Measurements from ENCODE around the gene PTX4. TPM values are rescaled to one million over a fixed set of nuclear protein-coding genes. Genes with fewer than 3 reads are reported as not detected.

Gene PTX4
- total RNA-seq, 1 donor from 2014 or later, result not detected

GRCh38 chr16:1492082-1492922 lies 3.6 kb upstream of the PTX4 start:
- H3K4me1 Mint-ChIP-seq, result peaks cover 18% of the 10 kb centered on the region
- no peaks in the 10 kb centered on the region for H3K9me3 Mint-ChIP-seq
- intact Hi-C loops (cut with micrococcal nuclease), result no loop called here
- no peaks in the 10 kb centered on the region for H3K27me3 Mint-ChIP-seq
- DNase-seq (no peak), ATAC-seq (ENCODE audit: low read depth) (no peak)
- peak overlapping the region; percentile 100 for H3K27ac Mint-ChIP-seq
- ChIA-PET POLR2A (interaction anchor here (0.6 to 3.6 kb wide), 23 partner anchors 8 to 662 kb away, joined by 3 to 52 read pairs (median 6); partner anchors contain the start of genes RPS2, UNKL and UQCC4), CTCF (interaction anchor here (1.2 kb wide), 1 partner anchor 127 kb away, joined by 4 read pairs; no protein-coding TSS in a partner anchor)
- no peak for TF ChIP-seq CTCF (IDR thresholded peaks at IDR 0.05)
- peak overlapping the region; percentile 97 for H3K4me3 Mint-ChIP-seq
- peaks cover 19% of the 10 kb centered on the region for H3K36me3 Mint-ChIP-seq (ENCODE audit: low read depth)

- Mint-ChIP-seq H3K27me3 (no peaks in the 10 kb centered on the region), H3K27ac (peak overlapping the region; percentile 56), H3K9me3 (no peaks in the 10 kb centered on the region), H3K4me3 (no peak overlapping the region), H3K36me3 (ENCODE audit: low read depth) (peaks cover 11% of the 10 kb centered on the region), H3K4me1 (peaks cover 18% of the 10 kb centered on the region)
- ATAC-seq (ENCODE audit: low read depth), result no peak
- intact Hi-C loops (cut with micrococcal nuclease), result no loop called here
- no peak for TF ChIP-seq CTCF (IDR thresholded peaks at IDR 0.05)
- ChIA-PET POLR2A (interaction anchor here (0.6 to 3.6 kb wide), 6 partner anchors 9 to 195 kb away, joined by 4 to 16 read pairs (median 5); no protein-coding TSS in a partner anchor), CTCF (no interaction called here)
- DNase-seq, result no peak
These were observed 2.6 kb upstream of the PTX4 start for GRCh38 chr16:1491327-1491726.

- POLR2A ChIA-PET, result interaction anchor here (0.7 kb wide), 1 partner anchor 13 kb away, joined by 8 read pairs; no protein-coding TSS in a partner anchor
- H3K27ac Mint-ChIP-seq, result no peak overlapping the region
- CTCF ChIA-PET, result no interaction called here
- no peaks in the 10 kb centered on the region for H3K27me3 Mint-ChIP-seq
- DNase-seq (no peak), ATAC-seq (ENCODE audit: low read depth) (no peak)
- intact Hi-C loops (cut with micrococcal nuclease), result no loop called here
- no peak overlapping the region for H3K4me3 Mint-ChIP-seq
- H3K36me3 Mint-ChIP-seq (ENCODE audit: low read depth), result peaks cover 4% of the 10 kb centered on the region
- H3K9me3 Mint-ChIP-seq, result no peaks in the 10 kb centered on the region
- peaks cover 12% of the 10 kb centered on the region for H3K4me1 Mint-ChIP-seq
- TF ChIP-seq CTCF (IDR thresholded peaks at IDR 0.05), result no peak
These were observed 333 bp upstream of the PTX4 start for GRCh38 chr16:1489077-1489476.

GRCh38 chr16:1488054-1488601 lies 616 bp downstream of the PTX4 start:
- H3K27ac Mint-ChIP-seq, result no peak overlapping the region
- POLR2A ChIA-PET, result no interaction called here

More at GRCh38 chr16:1488054-1488601, 616 bp downstream of the PTX4 start:
- Mint-ChIP-seq H3K27me3 (no peaks in the 10 kb centered on the region), H3K4me3 (no peak overlapping the region), H3K36me3 (ENCODE audit: low read depth) (peaks cover 2% of the 10 kb centered on the region), H3K4me1 (peaks cover 12% of the 10 kb centered on the region), H3K9me3 (no peaks in the 10 kb centered on the region)
- no peak for DNase-seq
- ATAC-seq (ENCODE audit: low read depth), result no peak
- no peak for TF ChIP-seq CTCF (IDR thresholded peaks at IDR 0.05)
- intact Hi-C loops (cut with micrococcal nuclease), result no loop called here
- CTCF ChIA-PET, result no interaction called here

Measured in activated B cell treated with CpG ODN at 0.5 μM for 24 hours (primary cell).